Ishikawa (cell line): Measurements from ENCODE around the gene DNAL1.
A peak's percentile ranks its signal among the peaks of the same experiment; 100 is the strongest.

Experiments
- CEBPB ChIP-seq: IDR thresholded peaks from 2 replicates; pipeline ENCODE4 v1.6.1; 2012
- CREB1 ChIP-seq: IDR thresholded peaks from 2 replicates; pipeline ENCODE4 v1.6.1; 2012; ENCODE audit warnings: low read depth
- EGR1 ChIP-seq: IDR thresholded peaks from 2 replicates; pipeline ENCODE4 v1.6.1; 2012
- EP300 ChIP-seq: IDR thresholded peaks from 2 replicates; pipeline ENCODE4 v1.6.1; 2012; ENCODE audit warnings: borderline replicate concordance
- FOXM1 ChIP-seq: IDR thresholded peaks from 2 replicates; pipeline ENCODE4 v1.6.1; 2012; ENCODE audit warnings: low read depth, borderline replicate concordance
- MAX ChIP-seq: IDR thresholded peaks from 2 replicates; pipeline ENCODE4 v1.6.1; 2012
- NFIC ChIP-seq: IDR thresholded peaks from 2 replicates; pipeline ENCODE4 v1.6.1; 2012
- RAD21 ChIP-seq: IDR thresholded peaks from 2 replicates; pipeline ENCODE4 v1.6.1; 2012; ENCODE audit warnings: low read depth
- REST ChIP-seq: IDR thresholded peaks from 2 replicates; pipeline ENCODE4 v1.6.1; 2012; ENCODE audit warnings: low read depth, mild to moderate bottlenecking
- TAF1 ChIP-seq: IDR thresholded peaks from 2 replicates; pipeline ENCODE4 v1.6.1; 2012; ENCODE audit warnings: low read depth, mild to moderate bottlenecking
- TCF12 ChIP-seq: IDR thresholded peaks from 2 replicates; pipeline ENCODE4 v1.6.1; 2012; ENCODE audit warnings: low read depth
- TEAD4 ChIP-seq: IDR thresholded peaks from 2 replicates; pipeline ENCODE4 v1.6.1; 2012
- USF1 ChIP-seq: IDR thresholded peaks from 2 replicates; pipeline ENCODE4 v1.6.1; 2012
- YY1 ChIP-seq: IDR thresholded peaks from 2 replicates; pipeline ENCODE4 v1.6.1; 2012; ENCODE audit warnings: low read depth
- ZBTB7A ChIP-seq: IDR thresholded peaks from 2 replicates; pipeline ENCODE4 v1.6.1; 2012; ENCODE audit warnings: low read depth

DNAL1 gene

GRCh38 chr14:73627151-73627558, 17.6 kb upstream of the DNAL1 start:
- no peak for TF ChIP-seq RAD21
- TF ChIP-seq CEBPB = no peak
- no peak for TF ChIP-seq TCF12
- TF ChIP-seq EP300 = no peak
- no peak for TF ChIP-seq CREB1
- TF ChIP-seq USF1 = no peak
- no peak for TF ChIP-seq TEAD4
- no peak for TF ChIP-seq EGR1
- no peak for TF ChIP-seq YY1
- no peak for TF ChIP-seq FOXM1
- TF ChIP-seq ZBTB7A = no peak
- no peak for TF ChIP-seq REST
- no peak for TF ChIP-seq NFIC
- no peak for TF ChIP-seq TAF1
- TF ChIP-seq MAX = no peak

GRCh38 chr14:73630009-73630780, 14.6 kb upstream of the DNAL1 start:
- TF ChIP-seq YY1 = no peak
- TF ChIP-seq RAD21 = no peak
- TF ChIP-seq REST = no peak
- no peak for TF ChIP-seq FOXM1
- TF ChIP-seq TEAD4 = no peak
- TF ChIP-seq TCF12 = no peak
- TF ChIP-seq EGR1 = no peak
- TF ChIP-seq MAX = no peak
- TF ChIP-seq TAF1 = no peak
- no peak for TF ChIP-seq CREB1
- TF ChIP-seq USF1 = no peak

GRCh38 chr14:73633116-73634010, 11.4 kb upstream of the DNAL1 start:
- TF ChIP-seq USF1 (peak; percentile 93), TCF12 (no peak), YY1 (peak; percentile 36; the same call in 1 of the 2 replicates), RAD21 (peak; percentile 88), TAF1 (no peak)

GRCh38 chr14:73634011-73634833, 10.6 kb upstream of the DNAL1 start:
- TF ChIP-seq TEAD4 = no peak
- TF ChIP-seq CREB1 = no peak
- TF ChIP-seq MAX = peak; percentile 59
- peak; percentile 22; the same call in 1 of the 2 replicates for TF ChIP-seq RAD21
- TF ChIP-seq FOXM1 = no peak
- no peak for TF ChIP-seq EP300
- TF ChIP-seq ZBTB7A = no peak
- TF ChIP-seq REST = peak; percentile 32; the same call in 1 of the 2 replicates
- no peak; the same call in 1 of the 2 replicates for TF ChIP-seq YY1
- no peak for TF ChIP-seq EGR1
- no peak for TF ChIP-seq USF1
- TF ChIP-seq CEBPB = no peak
- TF ChIP-seq NFIC = no peak; the same call in 1 of the 2 replicates
- TF ChIP-seq TCF12 = peak; percentile 35; the same call in 1 of the 2 replicates
- TF ChIP-seq TAF1 = peak; percentile 63
